ENCODE results near the gene HMG20A.

HMG20A gene

DNA sequence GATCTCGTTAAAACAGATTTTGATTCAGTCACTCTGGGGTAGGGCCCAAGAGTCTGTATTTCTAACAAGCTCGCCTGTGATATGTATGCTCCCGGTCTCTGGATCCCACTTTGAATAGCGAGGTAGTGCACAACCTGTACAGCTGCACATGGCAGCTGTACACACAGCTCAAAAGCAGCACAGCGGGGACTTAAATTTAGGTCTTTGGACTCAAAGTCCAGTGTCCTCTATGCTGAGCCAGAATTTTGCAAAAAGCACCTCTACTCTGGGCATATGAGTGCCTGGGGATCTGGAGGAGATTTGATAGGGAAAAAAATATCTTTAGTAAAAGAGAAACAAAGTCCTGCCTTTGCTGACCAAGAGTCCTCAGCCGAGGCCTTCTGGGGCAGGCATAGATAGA lies 83.1 kb downstream of the HMG20A start:
- no peak for DNase-seq

DNA sequence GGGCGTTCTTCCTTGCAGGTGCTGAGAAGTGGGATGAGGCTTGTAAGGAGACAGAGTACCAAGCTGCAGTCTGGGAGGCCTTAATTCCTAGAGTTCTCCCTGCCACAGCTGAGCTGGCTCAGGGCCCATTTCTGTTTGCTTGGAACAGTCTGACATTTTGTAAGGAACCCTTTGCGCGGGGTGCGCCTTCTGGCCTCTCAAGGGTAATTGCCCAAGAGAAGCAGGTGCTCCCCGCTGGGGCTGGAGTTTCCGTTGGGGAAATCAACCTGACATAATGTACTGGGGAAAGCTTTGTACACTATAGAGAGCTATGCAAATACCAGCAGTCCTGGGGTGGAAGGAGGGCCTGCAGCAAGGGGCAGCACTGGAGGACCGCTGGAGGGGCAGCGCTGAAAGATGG lies 83.6 kb downstream of the HMG20A start:
- no peak for DNase-seq

DNA sequence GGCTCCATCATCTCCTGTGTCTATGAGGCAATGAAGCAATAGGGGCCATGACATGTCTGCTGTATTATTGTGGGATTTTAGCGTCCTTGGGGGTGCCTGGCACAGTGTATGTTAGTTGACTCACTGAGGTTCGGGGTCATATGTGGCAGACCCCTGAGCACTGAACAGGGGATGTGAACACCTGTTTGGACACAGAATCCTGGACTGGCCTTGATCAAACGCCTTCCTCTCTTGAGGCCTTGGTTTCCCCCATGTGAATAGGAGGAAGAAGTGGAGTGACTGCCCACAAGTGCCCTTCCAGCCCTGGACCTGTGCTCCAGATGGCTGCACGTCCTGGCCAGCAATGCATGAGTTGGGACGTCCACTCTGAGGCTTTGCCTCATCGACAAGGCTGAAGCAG lies 84.2 kb downstream of the HMG20A start:
- no peak for DNase-seq

DNA sequence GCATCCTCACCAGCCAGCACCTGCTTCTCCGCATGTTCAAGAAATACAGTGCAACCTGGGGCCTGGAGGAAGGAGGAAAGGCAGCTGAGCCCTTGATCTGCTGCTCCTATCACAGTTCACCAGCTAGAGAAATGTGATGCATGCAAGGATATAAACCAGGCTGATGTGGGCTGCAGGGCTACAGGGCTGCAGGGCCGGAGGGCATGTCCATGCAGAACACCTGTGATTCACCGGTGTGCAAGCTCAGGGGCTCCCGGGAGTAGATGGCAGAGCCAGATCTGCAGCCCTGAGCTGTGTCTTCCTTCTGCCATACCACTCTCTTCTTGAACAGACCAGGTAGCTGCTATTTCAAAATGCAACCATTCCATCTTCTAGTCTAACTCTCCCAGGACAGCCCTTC lies 84.9 kb downstream of the HMG20A start:
- no peak for DNase-seq

DNA sequence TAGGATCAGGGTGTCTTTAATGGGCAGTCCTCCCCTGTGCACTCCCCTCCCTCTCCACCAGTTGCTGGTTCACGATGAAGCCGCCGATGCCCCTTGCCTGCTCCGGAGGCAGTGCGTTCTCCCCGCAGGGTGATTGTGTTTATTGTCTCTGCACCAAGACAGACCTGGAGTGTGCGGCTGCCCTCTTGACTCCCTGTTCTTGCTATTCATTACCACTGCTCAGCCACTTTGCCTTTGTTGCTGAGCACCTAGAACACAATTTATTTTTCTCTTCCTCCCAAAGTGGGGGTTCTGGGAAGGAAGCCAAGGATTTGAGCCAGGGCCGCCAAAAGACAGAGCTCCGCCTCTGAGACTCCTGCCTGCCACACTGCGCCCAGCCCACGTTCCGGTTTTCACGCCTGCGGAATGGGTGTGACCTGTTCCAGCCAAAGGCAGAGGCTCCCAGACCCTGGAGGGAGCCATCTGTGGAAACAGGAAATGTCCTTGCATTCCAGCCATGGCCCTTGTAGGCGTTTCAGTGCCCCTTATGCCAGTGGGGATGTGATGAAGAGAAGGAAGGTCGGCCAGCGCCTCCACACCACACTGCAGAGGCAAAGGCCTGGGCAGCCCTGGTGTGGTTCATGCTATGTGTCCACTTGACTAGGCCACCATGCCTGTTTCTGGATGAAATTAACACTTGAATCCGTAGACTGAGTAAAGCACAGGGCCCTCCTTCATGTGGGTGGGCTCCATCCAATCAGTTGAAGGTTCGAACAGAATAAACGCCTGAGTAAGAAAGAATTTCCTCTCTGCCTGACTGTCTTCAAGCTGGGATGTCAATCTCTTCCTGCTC lies 85.8 kb downstream of the HMG20A start:
- no peak for DNase-seq

DNA sequence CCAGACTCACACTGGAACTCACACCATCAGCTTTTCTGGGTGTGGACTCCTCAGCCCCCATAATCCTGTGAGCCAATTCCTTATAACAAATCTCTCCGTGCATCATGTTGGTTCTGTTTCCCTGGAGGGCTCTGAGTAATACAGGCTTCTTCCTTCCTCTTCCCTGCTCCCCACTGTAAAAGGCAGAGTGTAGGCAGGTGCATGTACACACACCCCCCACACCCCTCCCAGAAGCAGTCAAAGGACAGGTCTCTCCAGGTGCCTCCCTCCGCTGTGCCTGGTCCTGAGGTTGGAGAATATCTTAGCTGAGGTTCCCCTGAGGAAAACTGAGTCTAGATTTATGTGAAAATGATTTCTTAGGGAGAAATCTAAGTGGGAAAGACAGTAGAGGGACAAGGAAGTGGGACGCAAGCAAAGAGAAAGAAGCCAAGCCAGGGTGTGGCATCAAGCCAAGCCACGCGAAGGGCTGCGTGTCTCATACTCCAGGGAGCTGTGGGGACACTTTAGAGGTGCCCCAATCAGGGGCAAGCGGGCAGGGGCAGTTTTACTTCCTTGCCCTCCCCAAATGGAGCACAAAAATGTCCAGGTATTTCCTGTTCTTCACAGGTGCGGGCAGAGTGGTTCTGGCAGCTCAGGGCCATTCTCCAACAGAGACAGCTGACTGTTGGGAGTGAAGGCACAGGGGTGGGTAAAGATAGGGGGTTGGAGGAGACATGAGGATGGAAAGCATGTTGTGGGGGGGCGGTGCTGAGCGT lies 86.6 kb downstream of the HMG20A start:
- no peak for DNase-seq

DNA sequence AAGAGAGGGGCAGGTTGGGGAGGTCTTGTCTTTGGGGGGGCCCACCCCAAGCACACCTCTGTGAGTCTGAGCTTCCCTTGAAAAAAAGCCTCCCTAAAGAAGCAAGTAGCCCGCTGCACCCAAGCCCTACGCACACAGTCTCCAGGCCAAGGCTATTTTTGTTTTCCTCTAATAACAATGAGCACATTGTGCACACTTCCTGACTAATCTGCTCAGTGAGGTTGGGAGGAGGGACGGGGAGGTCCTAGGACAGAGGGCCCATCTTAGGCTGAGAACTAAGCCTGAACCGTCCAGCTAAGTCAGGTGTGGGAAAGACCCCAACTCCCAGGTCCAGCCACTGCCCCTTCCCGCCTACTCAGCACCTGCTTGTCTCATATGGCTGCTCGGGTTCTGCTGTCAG lies 87.2 kb downstream of the HMG20A start:
- no peak for DNase-seq

DNA sequence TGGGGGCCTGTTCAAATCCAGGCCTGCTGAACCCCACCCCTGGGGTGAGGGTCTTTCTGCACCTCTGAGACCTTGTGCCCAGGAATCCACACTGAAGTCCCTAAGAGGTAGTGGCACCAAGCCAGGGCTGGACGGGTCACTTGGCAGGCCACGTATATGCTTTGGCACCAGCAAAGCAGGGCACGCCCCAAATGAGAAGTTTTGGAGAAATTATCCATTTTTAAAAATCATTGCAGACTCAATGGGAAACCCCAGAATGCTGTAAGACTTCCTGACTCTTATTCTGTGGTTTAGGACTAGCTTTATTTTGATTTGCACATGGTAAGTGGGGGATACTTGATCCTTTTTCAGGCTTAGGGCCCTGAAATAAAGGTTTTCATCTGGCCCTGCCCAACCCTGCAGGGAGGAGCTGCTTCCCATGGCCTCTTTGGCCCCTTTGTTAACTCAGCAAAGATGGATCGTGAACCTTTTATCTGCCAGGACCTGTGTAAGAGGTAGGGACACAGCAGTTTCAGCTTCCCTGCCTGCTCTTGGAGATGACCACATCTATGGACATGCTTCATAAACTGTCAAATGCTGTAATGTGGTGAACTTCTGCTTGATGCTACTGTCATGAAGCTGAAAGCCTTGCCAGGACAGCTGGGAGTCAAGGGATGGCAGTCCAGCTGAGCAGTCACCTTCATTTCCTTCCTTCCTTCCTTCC lies 88.0 kb downstream of the HMG20A start:
- no peak for DNase-seq

DNA sequence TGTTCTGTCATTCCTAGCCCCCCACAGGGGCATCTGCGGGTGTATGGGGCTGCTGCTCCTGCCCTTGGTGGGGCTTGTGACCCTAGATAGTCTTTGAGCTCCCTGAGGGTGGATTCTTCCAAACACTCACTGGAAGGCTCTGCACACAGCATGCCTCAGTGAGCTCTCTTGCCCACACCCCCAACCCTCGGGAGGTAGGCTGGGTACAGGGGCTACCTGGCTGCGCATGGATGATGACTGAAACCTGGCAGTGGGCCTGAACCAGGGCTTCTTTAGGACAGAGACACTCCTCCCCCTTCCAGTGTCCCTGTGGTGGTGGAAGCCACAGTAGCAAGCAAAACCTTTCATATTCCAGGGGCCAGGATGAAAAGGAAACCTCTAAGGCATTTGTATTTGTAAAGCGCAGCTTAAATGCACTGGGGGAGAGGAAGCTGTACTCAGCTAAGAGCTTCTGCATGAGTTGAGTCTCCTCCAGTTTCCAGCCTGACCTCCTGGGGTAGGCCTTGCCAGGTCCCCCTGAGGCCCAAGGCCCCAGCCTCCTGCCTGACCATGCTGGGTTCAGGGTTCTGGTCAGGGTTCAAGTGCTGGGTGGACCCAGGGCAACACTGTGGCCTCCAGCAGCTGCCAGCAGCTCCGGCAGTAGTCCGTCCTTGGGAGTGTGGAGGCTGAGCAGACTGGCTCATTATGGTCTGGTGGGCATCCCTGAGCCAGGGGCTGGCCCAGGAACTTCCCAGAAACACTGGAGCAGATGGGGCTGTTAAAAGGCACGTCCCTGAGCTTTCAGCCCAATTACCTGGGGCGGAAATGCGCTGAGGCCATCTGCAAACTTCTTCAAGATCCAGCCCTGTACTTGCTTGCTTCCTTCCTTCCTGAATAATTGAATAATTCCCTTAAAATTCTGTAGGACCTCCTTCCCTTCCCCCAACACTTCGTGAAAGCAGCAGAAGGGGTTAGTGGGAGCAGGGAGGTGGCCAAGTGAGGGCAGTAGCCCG lies 89.7 kb downstream of the HMG20A start:
- no peak for DNase-seq

DNA sequence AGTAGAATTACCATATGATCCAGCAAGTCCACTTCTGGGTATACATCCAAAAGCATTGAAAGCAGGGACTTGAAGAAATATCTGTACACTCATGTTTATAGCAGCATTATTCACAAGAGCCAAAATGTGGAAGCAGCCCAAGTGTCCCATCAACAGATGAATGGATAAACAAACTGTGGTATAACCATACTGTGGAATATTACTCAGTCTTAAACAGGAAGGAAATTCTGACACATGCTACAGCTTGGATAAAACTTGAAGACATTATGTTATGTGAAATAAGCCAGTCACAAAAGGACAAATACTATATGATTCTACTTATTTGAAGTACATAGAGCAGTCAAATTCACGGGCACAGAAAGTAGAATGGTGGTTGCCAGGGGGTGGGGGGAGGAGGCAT lies 91.2 kb downstream of the HMG20A start:
- DNase-seq, result no peak

DNA sequence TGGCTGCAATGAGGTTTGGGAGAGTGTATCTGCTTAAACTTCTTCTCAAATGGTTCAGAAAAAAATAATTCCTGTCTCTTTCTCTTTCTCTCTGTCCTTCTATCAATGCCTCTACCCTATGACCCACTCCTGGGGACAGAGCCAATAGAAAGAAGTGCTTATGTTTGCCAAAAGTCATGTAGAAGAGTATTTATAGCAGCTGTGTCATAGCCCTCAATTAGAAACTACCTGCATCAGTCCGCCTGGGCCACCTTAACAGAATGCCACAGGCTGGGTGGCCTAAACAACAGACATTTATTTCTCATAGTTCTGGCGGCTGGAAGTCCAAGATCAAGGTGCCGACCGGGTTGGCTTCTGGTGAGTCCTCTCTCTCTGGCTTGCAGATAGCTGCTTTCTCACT lies 92.5 kb downstream of the HMG20A start:
- DNase-seq, result no peak

DNA sequence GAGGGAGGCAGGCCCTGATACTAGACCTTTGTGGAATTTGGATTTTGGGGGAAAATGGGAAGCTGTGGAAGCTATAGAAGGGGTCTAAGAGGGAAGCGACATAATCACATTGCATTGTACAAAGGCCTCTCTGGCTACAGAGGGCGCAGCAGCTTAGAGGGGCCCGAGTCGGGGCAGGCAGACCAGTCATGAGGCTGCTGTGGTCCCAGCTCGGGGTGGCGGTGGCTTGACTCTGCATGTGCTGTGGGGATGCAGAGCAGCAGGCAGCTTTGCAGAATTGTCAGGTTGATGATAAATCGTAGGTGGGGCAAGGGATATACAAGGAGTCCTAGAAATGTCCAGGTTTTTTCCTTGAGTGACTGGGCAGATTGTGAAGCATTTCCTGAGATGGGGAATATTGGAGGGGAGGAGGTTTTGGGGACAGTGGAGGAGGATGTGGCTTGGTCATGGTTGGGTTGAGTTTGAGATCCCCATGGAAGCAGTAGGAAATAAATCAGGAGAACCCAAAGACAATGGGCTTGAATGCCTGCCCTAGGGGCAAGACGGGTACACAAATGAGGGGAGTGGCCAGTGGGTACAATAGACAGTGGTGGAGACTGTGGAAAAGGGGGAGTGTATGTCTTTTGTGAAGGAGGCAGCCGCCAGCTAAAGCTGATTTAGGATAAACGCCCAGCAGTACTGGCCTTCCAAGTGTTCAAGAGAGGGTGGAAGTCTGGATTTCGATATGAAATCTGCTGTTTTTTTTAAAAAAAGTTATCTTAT lies 94.1 kb downstream of the HMG20A start:
- no peak for DNase-seq

DNA sequence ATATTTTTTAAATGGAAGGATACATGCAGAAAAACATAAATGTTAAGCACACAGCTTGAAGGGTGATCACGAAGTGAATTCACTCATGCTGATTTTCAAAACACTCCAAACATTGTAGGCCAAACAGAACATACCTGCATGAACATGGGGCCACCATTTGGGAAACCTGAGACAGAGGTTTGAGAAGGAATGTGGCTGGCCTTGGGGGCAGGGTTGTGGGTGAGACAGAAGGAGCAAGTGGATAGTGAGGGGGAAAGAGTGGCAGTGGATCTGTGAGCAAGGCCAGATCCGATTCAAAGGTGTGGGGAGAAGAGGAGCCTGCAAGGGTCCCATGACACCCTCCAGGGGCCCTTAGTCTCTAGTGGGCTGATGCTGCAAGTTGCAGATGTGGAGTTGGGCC lies 94.9 kb downstream of the HMG20A start:
- DNase-seq, result no peak

DNA sequence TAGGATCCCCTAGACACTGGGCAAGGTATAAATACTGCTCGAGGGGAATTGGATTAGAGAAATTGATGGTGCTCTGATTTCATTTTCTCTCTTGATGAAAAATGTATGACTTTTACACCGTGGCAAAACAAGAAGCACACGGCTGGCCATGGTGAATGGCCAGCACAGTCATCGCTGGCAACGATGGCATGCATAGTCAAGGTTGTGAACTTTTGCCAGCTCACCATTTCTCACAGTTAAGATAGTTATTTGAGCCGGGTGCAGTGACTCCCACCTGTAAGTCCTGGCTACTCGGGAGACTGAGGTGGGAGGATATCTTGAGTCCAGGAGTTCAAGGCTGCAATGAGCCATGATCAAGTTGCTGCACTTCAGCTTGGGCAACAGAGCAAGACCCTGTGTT lies 95.4 kb downstream of the HMG20A start:
- no peak for DNase-seq

DNA sequence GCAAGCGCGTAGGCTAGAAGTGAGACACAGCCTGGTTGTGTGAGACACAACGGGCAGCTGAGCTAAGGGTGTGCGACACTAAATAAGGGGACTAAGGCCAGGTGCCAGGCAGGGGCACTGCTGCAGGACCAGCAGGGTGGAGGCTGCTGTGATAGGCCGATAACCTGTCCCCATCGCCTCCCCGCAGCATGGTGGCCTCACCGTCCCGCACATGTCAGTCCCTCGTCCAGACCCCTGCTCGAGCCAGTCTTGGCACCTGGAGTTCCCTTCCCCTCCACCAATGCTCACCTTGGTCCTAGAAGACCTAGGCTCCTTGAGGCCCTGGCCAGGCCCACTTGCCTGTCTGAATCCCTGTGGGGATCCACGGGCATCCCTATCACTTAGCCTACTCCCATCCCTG lies 96.1 kb downstream of the HMG20A start:
- no peak for DNase-seq

DNA sequence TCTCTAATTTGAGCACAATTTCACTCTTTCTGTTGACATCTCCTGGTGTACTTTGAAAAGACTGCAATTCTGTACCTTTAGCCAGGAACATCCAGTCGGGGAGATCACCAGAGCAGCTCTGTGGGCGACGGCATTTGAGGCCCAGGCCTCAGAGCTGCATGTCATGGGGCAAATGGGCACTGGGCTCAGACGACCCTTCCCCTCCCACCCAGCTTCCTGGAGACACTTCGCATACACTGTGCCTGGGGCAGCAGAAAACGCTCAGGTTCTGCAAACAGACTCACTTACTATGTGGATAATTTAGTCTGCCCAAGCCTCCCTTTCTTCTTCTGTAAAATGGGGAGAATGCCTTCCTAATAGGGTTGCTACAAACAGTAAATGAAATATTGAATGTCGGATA lies 96.9 kb downstream of the HMG20A start:
- no peak for DNase-seq

DNA sequence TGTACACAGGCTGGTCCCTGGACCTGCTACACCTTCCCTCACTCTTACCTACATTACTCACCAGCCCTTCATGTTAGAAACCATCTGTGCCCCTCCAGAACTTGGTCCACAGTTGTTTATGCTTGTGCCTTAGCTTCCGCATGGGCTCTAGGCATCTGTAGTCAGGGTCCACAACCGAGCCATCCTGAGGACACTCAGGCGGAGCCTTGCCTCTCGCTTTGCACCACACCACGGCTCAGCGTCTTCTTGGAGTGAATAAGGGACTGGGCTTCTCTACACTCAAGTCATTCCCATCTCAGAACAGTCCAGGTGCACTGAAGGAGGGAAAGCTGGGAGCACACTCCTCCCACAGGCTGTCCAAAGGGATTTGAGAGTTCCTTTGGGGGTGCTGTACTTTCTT lies 97.8 kb downstream of the HMG20A start:
- no peak for DNase-seq

DNA sequence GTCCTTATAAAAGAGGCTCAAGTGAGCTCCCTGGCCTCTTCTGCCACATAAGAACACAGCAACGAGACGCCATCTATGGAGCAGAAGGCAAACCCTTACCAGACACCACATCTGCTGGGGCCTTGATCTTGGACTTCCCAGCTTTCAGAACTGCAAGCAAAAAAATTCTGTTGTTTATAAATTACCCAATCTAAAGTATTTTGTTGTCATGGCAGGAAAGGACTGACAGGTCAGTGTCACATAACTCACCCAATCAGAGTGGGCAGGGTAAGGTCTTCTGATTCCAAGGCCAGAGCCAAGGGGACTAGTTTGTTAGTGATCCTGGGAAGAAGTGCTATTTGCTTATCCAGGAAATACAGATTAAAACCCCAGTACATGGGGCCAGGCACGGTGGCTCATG lies 98.9 kb downstream of the HMG20A start:
- DNase-seq, result no peak

DNA sequence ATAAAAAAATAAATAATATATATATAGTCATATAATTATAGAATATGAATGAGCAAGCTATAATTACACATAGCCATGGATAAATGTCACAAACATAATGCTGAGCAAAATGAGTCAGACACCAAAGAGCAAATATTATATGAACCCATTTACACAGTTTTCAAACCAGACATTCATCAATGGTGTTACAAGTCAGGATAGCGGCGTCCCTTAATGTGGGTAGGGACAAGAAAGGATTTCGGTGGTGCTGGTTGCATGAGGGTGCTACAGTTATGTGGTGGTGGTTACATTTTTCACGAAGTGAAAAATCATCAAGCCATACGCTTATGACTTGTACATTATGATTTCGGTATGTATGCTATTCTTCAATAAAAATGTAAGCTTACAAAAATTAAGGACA lies 100.5 kb downstream of the HMG20A start:
- DNase-seq, result no peak

DNA sequence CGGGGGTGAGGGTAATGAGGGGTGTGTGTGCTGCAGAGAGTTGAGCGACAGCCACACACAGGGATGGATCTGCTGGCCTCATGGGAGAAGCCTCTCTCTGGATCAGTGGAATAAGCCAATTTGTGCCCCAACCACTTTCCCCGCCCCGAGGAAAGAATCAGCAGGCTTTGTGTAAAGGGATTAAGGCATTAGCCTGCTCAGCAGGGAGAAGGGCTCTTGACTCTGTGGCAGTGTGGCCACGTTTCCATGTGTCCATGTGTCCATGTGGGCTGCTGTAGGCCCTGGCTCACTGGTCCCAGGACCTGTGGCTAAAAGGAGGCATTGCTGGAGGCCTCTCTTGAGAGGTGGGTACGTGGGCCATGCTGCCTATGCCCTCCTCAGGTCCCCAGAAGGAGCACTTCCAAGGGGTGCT lies 104.7 kb downstream of the HMG20A start:
- DNase-seq, result no peak

DNA sequence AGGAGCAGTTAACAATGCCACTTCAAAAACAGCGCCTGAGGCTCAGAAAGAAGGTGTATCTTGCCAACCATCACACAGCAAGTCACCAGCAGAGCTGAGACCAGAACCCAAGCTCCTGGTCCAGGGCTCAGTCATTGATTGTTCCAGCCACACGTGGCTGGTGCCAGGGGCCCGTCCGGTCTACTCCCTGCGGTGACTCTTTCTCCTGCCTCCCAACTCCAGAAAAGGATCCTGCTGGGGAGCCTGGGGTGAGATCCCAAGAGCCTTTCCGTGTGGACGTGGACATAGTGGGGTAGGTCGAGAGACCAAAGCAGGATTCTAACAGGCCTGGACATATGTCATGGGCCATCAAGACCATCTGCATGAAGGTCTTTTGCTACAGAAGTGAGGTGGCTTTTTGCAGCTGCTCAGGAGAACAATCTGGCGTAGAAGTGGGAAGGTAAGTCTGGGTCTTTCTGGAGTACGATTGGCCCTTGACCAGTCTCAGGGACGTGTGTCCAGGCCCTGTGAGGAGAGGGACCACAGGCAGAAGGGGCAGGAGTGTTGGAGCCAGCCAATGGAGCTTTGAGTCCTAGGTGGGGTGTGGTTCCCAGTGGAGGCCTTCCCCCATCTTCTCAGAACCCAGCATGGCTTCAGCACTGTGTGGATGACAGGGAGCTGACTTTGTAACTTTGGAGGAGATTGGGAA lies 105.4 kb downstream of the HMG20A start:
- no peak for DNase-seq

All from activated naive CD4-positive, alpha-beta T cell (primary cell).